Spleen (tissue), 11 donors: ENCODE measurements around the gene PGAP3. TPM values are rescaled to one million over a fixed set of nuclear protein-coding genes. Genes with fewer than 3 reads are reported as not detected.

ENCODE experiments used
- DNase-seq: peaks from one replicate; pipeline ENCODE4 v3.0.0-alpha.2; 2020
- H3K27ac ChIP-seq, 8 donors: fragments of 200-600 bp; sonication (generic) in 7 of 8; 1 replicate in 4 of 8; 2 replicates in 4 of 8; pipeline versions ENCODE4 v1.5.0 to v1.8.0; 2016 to 2021; ENCODE audit warnings: inconsistent platforms in 4 of 8, mild to moderate bottlenecking in 4 of 8, moderate library complexity in 1 of 8
- H3K27me3 ChIP-seq, 7 donors: fragments of 200-600 bp; sonication (generic) in 6 of 7; replicated peaks in 1 of 7; 1 replicate in 4 of 7; 2 replicates in 3 of 7; pipeline versions ENCODE4 v1.5.0 to v1.8.0; 2016 to 2021; ENCODE audit warnings: inconsistent platforms in 3 of 7, mild to moderate bottlenecking in 1 of 7
- H3K36me3 ChIP-seq, 6 donors: fragments of 200-600 bp; sonication (generic) in 5 of 6; 1 replicate in 4 of 6; 2 replicates in 2 of 6; pipeline versions ENCODE4 v1.5.0 to v1.8.0; 2016 to 2021; ENCODE audit warnings: inconsistent platforms in 2 of 6
- H3K4me1 ChIP-seq, 6 donors: fragments of 200-600 bp; sonication (generic) in 5 of 6; 1 replicate in 3 of 6; 2 replicates in 3 of 6; pipeline versions ENCODE4 v1.5.0 to v1.8.0; 2016 to 2021; ENCODE audit warnings: inconsistent platforms in 3 of 6
- H3K4me3 ChIP-seq, 8 donors: fragments of 200-600 bp; sonication (generic) in 7 of 8; 1 replicate in 4 of 8; 2 replicates in 4 of 8; pipeline versions ENCODE4 v1.5.0 to v1.8.0; 2016 to 2021; ENCODE audit warnings: inconsistent platforms in 4 of 8, mild to moderate bottlenecking in 4 of 8, moderate library complexity in 2 of 8
- H3K9me3 ChIP-seq, 8 donors: fragments of 200-600 bp; sonication (generic) in 7 of 8; 1 replicate in 4 of 8; 2 replicates in 4 of 8; pipeline versions ENCODE4 v1.5.0 to v1.8.0; 2016 to 2021; ENCODE audit warnings: inconsistent platforms in 4 of 8
- CTCF ChIP-seq, 11 experiments: fragments of 200-600 bp in 7 of 11; fragments of 450-650 bp in 4 of 11; sonication (generic) in 4 of 11; IDR thresholded peaks in 8 of 11; conservative IDR thresholded peaks in 3 of 11; 1 replicate in 7 of 11; 2 replicates in 4 of 11; pipeline versions ENCODE4 v1.4.0 to v1.8.0; 2016 to 2021; ENCODE audit warnings: antibody characterized with exemption in 11 of 11, inconsistent platforms in 4 of 11, mild to moderate bottlenecking in 1 of 11
- POLR2A ChIP-seq, 3 donors: fragments of 450-650 bp; IDR thresholded peaks; one replicate each; pipeline ENCODE4 v1.5.1; 2017; ENCODE audit warnings: antibody characterized with exemption in 3 of 3, mild to moderate bottlenecking in 1 of 3
- POLR2AphosphoS5 ChIP-seq, 3 donors: sonication (generic); formaldehyde crosslinking; IDR thresholded peaks; one replicate each; pipeline ENCODE4 v1.5.1; 2017; ENCODE audit warnings: antibody characterized with exemption in 3 of 3
- WGBS, 5 donors: extraction: QIAGEN DNeasy Blood & Tissue Kit in 3 of 5; methylation state at CpG; one replicate each; pipeline versions ENCODE4 v1.1.5 to v1.1.7; 2013 to 2018; 5-methylcytosine and 5-hydroxymethylcytosine counted together
- intact Hi-C: fragments of 100-400 bp; cut with DNase I; formaldehyde crosslinking; loops from one replicate; pipeline ENCODE4 v1.15.0; 2023; ENCODE audit warnings: low total_unique reads
- polyA plus RNA-seq, 3 donors: library from polyadenylated mRNA; stranded (reverse); fragments of 200-250 nt; gene quantifications; one replicate each; pipeline ENCODE4 v1.2.1, GENCODE V29; 2013
- total RNA-seq, 7 donors: library from RNA; depleted of rRNA in 3 of 7; stranded (reverse); fragments of >200 nt in 3 of 7; fragmentation: NEBNext Ultra II Directional in 4 of 7; extraction: Animal tissue kit (Norgen Biotek cat#: 25700) in 4 of 7; gene quantifications; one replicate each; pipeline versions ENCODE4 v1.1.0 to v1.2.1, GENCODE V29; 2016 to 2021
- donor health status: healthy with polysubstance abuse.
- donor health status: DM: no; HTN: no; CAD: no; lungs with moderate emphysema.
- donor health status: DM: no; HTN: no; CAD: no.
- donor health status: Bipolar disorder and iron deficiency.
- donor health status: healthy.
- donor health status: DM: no; HTN: no; CAD: no.
- donor health status: DM: yes; HTN: yes; CAD: no.

PGAP3 gene
- total and polyA plus RNA-seq, 10 donors: 11.5 to 27.4 (median 19.5) TPM

- Histone ChIP-seq H3K36me3 (peaks cover 0 to 34% (median 5%) of the 10 kb centered on the region in 6 donors), H3K9me3 (no peaks in the 10 kb centered on the region), H3K4me1 (no peaks in the 10 kb centered on the region), H3K27me3 (no peaks in the 10 kb centered on the region), H3K4me3 (no peak overlapping the region), H3K27ac (no peak overlapping the region)
- no peak for DNase-seq
- TF ChIP-seq POLR2A (IDR thresholded peaks at IDR 0.05) (no peak), POLR2AphosphoS5 (IDR thresholded peaks at IDR 0.05) (no peak), CTCF (IDR thresholded peaks at IDR 0.05 in 8 of 11, conservative IDR thresholded peaks at IDR 0.05 in 3 of 11) (no peak)
- WGBS, 5 donors: 88 to 95% (median 91%) methylated on average over 11 of the region's 11 CpGs
- intact Hi-C loops: no loop called here
Observed at GRCh38 chr17:39716879-39717536, 29.2 kb upstream of the PGAP3 start.

- no peaks in the 10 kb centered on the region for H3K4me1 ChIP-seq
- TF ChIP-seq CTCF (IDR thresholded peaks at IDR 0.05 in 8 of 11, conservative IDR thresholded peaks at IDR 0.05 in 3 of 11) (no peak), POLR2AphosphoS5 (IDR thresholded peaks at IDR 0.05) (no peak), POLR2A (IDR thresholded peaks at IDR 0.05) (no peak)
- no peak overlapping the region for H3K27ac ChIP-seq
- DNase-seq: no peak
- no peaks in the 10 kb centered on the region for H3K9me3 ChIP-seq
- no peak overlapping the region for H3K4me3 ChIP-seq
- intact Hi-C loops: no loop called here
- H3K27me3 ChIP-seq: no peaks in the 10 kb centered on the region
- 88 to 95% (median 93%) methylated on average over 12 to 15 of the region's 15 CpGs for WGBS, 5 donors
- H3K36me3 ChIP-seq: peaks cover 0 to 39% (median 6%) of the 10 kb centered on the region in 6 donors
Observed at GRCh38 chr17:39716073-39716818, 28.4 kb upstream of the PGAP3 start.

GRCh38 chr17:39715375-39716072, 27.7 kb upstream of the PGAP3 start:
- intact Hi-C loops: no loop called here
- DNase-seq: no peak
- WGBS, 5 donors: 91 to 97% (median 92%) methylated on average over 18 of the region's 18 CpGs

More at GRCh38 chr17:39715375-39716072, 27.7 kb upstream of the PGAP3 start:
- no peak for TF ChIP-seq POLR2A (IDR thresholded peaks at IDR 0.05)
- TF ChIP-seq CTCF (IDR thresholded peaks at IDR 0.05 in 8 of 11, conservative IDR thresholded peaks at IDR 0.05 in 3 of 11): no peak
- TF ChIP-seq POLR2AphosphoS5 (IDR thresholded peaks at IDR 0.05): no peak
- no peaks in the 10 kb centered on the region for H3K4me1 ChIP-seq
- H3K36me3 ChIP-seq: peaks cover 0 to 39% (median 6%) of the 10 kb centered on the region in 6 donors
- no peak overlapping the region for H3K4me3 ChIP-seq
- no peak overlapping the region for H3K27ac ChIP-seq
- H3K27me3 ChIP-seq: no peaks in the 10 kb centered on the region
- H3K9me3 ChIP-seq: no peaks in the 10 kb centered on the region
